Stimulated activated CD8-positive, alpha-beta memory T cell treated with anti-CD3 and anti-CD28 coated beads, Interleukin-12 subunit alpha, Interleukin-12 subunit beta, amount 100 ng/mL, for 1 hour (primary cell): ENCODE results near the gene SRRT.

ENCODE experiments used
- DNase-seq: peaks from one replicate; pipeline ENCODE4 v3.0.0-alpha.2; 2020; ENCODE audit warnings: low read depth

Gene SRRT

DNA sequence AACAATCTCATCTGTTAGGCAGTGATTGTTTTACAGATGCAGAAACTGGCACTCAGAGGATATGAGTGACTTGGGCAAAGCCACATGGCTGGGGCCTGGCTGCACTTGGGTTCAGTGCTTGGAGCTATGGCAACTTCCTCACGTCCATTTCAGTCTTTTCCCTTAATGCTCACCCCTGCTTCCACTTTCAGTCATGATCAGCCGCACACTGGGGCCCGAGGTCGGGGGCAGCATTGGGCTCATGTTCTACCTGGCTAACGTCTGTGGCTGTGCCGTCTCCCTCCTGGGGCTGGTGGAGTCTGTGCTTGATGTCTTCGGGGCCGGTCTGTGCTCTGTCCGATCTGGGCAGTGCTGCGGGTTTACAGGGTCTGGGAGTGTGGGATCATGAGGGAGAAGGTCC lies 19.4 kb upstream of the SRRT start:
- no peak for DNase-seq

DNA sequence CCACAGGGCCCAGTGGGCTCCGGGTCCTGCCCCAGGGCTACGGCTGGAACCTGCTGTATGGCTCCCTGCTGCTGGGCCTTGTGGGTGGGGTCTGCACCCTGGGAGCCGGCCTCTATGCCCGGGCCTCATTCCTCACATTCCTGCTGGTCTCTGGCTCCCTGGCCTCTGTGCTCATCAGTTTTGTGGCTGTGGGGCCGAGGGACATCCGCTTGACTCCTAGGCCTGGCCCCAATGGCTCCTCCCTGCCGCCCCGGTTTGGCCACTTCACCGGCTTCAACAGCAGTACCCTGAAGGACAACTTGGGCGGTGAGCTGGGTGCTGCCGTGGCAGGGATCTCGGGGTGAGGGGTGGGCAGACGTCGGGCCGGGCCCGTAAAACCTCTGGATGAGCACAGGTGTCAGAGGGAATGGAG lies 18.0 kb upstream of the SRRT start:
- DNase-seq = no peak

DNA sequence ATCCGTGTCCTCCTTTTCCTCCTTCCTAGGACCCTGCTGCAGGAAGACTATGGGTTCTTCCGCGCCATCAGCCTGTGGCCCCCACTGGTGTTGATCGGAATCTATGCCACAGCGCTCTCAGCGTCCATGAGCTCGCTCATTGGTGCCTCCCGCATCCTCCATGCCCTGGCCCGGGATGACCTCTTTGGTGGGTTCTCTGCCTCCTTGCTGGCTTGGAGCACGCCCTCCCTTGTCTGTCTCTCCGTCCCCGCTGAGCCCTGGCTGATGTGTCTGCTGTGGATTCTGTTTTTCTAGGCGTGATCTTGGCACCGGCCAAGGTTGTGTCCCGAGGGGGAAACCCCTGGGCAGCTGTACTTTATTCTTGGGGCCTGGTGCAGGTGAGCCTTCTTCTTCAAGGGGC lies 15.0 kb upstream of the SRRT start:
- no peak for DNase-seq

DNA sequence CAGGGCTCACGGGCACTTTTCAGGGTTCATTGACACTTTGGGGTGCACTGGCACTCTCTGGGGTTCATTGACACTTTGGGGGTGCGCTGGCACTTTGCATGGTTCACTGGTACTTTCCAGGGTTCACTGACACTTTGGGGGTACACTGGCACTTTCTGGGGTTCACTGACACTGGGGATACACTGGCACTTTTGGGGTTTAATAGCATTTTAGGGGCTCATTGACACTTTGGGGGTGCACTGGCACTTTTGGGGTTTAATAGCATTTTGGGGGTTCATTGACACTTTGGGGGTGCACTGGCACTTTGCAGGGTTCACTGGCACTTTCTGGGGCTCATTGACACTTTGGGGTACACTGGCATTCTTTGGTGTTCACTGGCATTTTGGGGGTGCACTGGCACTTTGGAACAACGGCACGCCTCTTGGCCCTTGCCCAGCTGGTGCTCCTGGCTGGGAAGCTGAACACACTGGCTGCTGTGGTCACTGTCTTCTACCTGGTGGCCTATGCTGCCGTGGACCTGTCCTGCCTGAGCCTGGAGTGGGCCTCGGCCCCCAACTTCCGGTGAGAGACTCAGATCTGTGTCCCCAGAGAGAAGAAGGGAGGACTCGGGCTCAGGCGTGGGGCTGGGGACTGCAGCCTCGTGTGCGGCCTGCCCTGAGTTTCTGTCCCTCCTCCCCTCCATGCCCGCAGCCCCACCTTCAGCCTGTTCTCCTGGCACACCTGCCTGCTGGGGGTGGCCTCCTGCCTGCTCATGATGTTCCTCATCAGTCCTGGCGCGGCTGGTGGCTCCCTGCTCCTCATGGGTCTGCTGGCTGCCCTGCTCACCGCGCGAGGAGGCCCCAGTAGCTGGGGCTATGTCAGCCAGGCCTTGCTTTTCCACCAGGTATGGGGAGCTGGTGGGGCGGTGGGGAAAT lies 13.9 kb upstream of the SRRT start:
- DNase-seq = no peak

DNA sequence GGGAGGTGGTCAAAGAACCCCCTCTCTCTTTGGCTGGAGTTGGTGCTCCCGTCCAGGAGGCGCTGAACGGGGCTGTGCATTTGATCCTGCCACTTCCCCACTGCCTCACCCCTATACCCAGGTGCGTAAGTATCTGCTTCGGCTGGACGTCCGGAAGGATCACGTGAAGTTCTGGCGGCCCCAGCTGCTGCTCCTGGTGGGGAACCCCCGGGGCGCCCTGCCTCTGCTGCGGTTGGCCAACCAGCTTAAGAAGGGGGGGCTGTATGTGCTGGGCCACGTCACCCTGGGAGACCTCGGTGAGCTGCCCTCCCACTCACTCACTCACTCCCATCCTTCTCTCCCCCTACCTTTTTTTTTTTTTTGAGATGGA lies 13.3 kb upstream of the SRRT start:
- no peak for DNase-seq

DNA sequence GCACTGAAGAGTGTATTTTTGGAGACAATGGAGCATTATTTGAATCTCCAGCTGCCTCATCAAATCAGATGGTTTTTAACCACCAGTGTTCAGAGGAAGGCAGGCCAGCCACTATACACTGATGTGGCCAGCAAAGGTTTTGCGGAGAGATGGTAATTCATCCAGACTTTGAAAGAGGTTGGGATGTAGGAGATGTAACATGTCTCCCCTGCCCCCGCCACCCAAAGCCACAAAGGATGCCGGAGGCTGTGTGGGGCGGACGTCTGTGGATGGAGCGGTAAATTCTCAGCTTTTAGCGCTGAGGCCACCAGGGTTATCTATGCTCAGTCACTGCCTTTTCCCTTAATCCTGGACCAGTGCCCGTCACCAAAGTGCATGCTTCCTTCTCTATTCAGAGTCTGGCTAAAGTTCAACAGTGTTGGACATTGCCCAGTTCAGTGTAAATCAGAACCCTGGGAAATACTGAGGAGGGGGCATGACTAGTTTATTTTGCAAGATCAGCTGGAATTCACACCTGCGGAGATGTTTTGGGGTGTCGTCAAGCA lies 11.4 kb upstream of the SRRT start:
- no peak for DNase-seq

DNA sequence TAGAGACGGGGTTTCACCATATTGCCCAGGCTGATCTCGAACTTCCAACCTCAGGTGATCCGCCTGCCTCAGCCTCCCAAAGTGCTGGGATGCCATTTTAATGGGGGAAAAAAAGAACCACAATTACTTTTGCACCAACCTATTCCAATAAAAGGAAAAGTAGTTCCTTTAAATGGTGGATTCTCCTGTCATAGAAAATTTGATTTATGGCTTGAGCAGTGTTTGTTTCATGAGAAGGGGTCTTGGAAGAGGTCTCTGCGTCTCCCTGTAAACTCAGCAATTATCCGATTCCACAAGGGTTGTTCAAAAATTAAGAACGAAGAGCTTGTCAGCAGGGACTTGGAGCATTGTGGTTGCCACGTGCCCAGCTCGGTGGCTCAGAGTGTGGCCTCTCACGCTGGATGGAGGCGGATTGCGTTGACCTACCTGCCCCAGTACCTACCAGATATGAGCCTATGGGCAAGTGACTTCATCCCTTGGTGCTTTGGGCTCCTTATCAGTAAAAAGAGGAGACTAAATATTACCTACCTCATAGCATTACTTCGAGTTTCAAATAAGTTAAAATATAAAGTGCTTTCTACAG lies 10.5 kb upstream of the SRRT start:
- DNase-seq = no peak

DNA sequence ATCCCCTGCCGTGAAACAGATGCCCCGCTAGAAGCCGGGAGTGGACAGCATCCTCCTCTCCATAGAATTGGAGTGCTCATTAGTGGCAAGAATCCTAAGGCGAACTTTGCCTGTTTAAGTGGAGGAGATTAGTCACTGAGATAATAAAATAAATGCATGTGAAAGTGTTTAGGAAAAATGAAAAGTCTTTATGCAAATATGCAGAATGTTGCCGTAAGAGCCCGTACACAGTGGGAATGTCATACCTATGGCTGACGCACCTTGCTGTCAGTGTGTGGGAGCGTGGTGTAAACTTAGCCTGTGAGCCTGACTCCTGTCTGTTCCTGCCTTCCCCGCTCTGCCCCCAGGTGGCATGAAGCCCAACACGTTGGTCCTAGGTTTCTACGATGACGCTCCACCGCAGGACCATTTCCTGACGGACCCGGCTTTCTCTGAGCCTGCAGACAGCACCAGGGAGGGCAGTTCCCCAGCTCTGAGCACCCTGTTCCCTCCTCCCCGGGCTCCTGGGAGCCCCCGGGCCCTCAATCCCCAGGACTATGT lies 9.5 kb upstream of the SRRT start:
- no peak for DNase-seq

DNA sequence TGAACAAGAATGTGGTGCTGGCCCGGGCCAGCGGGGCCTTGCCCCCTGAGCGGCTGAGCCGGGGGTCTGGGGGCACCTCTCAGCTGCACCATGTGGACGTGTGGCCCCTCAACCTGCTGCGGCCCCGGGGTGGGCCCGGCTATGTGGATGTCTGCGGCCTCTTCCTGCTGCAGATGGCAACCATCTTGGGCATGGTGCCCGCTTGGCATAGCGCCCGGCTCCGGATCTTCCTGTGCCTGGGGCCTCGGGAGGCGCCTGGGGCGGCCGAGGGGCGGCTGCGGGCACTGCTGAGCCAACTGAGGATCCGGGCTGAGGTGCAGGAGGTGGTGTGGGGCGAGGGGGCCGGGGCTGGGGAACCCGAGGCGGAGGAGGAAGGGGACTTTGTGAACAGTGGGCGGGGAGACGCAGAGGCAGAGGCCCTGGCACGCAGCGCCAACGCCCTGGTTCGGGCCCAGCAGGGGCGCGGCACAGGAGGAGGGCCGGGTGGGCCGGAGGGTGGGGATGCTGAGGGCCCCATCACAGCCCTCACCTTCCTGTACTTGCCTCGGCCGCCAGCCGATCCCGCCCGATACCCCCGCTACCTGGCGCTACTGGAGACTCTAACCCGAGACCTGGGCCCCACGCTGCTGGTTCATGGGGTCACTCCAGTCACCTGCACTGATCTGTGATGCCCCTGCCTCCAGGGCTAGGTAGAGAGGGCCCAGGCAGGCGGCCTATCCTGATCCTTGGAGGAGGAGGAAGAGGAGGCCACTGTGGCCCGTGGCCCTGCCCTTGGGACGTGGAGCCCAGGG lies 8.8 kb upstream of the SRRT start:
- DNase-seq = no peak

DNA sequence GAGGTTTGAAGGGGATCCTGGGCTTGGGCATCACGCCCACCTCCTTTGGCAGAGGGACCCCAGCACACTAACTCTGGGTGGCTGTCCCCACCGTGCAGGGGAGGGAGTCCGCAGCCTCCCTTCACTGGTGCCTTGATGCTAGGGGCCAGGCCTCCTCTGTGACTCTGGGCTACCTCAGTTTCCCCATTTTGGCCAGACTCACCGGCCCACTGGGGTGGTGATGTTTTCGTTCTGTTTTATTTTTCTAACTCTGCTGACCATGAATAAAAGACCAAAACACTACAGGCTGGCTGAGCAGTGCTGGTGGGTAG lies 8.2 kb upstream of the SRRT start:
- DNase-seq = no peak

DNA sequence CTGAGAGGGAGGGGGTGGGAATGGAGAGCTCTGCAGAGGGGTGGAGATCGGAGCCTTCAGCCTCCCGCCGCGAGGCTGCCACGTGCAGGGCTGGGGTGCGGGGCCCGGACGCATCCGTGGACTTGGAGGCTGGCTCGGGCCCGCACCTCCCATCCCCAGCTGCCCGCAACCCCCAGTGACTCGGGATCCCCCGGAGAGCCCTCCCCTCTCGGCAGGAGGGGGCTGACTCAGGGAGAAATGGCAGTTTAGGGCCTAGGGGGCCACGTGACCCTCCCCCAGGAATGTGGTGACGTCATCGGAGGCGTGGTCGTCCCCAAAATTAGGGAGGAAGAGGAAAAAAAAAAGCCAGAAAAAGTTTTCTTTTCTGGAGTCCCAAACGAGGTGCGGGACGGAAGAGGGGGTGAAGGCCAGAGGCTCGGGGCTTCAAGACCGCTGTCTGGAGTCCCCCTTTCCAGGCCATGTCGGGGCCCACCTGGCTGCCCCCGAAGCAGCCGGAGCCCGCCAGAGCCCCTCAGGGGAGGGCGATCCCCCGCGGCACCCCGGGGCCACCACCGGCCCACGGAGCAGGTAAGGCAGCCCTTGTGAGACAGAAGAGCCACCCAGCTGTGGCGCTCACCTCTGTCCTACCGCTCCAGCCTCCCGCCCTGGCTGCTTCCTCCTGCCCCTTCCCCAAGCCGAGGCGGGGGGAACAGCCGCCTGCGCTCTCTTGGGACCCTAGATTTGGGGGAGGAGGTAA lies 7.7 kb upstream of the SRRT start, which contains the start of gene TRIP6:
TRIP6 (plus strand) TSS at position 348 of the 736 bp plus-strand sequence; CDS start at position 459, 111 bp downstream.
- DNase-seq = no peak

DNA sequence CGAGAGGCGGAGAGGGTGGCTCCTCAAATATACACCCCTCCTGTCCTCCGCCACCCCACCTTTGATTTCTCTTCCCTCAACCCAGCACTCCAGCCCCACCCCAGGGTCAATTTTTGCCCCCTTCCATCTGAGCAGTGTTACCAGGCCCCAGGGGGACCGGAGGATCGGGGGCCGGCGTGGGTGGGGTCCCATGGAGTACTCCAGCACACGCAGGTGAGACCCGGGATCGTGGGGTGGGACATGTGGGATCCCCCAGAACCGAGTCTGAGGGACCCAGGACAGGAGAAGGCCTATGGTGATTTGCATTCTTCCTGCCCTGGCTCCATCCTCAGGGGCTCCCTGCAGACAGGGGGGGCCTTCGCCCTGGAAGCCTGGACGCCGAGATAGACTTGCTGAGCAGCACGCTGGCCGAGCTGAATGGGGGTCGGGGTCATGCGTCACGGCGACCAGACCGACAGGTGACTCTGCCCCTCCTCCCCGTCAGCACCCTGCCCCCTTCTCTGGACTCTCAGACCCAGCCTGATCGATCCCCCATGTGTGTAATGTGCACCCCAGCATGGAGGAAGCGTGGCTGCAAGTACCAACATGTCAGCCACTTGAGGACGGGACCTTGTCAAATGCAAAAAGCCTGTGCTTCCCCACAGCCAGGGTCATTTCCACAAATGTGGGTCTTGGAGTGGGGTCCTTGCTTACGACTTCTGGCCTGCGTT lies 7.0 kb upstream of the SRRT start:
- DNase-seq = no peak

DNA sequence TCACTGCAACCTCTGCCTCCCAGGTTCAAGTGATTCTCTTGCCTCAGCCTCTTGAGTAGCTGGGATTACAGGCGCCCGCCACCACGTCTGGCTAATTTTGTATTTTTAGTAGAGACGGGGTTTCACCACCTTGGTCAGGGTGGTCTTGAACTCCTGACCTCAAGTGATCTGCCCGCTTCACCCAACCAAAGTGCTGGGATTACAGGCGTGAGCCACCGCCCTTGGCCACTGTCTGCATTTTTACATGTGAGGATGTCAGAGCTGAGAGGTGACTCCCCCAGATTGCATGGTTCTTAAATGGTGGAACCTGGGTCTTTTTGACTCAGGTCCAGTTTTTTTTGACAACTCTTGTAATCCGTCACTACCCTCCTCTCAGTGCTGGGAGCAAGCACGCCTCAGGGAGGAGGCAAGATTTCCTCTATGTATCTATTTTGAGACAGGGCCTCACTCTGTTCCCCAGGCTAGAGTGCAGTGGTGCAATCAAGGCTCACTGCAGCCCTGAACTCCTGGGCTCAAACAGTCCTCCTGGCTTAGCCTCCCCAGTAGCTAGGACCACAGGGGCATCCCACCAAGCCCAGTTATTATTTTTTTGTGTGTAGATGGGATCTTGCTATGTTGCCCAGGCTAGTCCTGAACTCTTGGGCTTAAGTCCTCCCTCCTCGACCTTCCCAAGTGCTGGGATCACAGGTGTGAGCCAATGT lies 1.2 kb upstream of the SRRT start:
- no peak for DNase-seq

DNA sequence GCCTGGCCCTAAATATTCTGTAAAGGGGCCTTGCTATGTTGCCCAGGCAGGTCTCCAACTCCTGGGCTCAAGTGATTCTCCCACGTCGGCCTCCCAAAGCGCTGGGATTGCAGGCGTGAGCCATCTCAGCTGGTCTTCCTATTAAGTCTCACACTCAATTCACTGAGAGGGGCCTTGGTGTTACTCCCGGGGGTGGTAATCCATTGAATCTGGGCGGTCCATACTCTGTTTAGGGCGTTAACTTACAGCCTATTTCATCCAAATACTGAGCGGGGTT lies 665 bp upstream of the SRRT start:
- no peak for DNase-seq

DNA sequence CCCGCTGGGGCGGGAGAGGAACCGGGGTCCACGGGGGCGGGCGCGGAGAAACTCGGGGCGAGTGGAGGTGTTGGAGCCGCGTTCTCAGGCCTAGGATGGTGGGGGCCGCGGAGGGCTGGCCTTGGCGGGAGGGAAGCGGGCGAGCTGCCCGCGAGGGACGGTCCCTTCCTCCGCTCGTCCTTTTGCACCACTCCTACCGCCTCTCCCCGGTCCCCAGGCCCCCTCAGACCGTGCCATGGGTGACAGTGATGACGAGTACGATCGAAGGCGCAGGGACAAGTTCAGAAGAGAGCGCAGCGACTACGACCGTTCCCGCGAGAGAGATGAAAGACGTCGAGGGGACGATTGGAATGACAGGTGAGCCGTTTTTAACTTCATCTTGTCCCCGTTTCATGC lies 451 bp downstream of the SRRT start:
- DNase-seq = no peak

DNA sequence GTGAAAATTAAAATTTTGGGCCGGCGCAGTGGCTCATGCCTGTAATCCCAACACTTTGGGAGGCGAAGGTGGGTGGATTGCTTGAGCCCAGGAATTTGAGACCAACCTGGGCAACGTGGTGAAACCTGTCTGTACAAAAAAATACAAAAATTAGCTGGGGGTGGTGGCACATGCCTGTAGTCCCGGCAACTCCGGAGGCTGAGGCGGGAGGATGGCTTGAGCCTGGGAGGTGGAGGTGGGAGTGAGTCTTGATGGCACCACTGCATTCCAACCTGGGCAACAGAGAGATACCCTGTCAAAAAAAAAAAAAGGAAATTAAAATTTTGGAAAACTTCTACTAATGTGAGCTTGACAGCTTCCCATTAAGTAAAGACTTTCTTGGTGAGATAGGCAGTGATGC lies 3.1 kb downstream of the SRRT start:
- DNase-seq = no peak

DNA sequence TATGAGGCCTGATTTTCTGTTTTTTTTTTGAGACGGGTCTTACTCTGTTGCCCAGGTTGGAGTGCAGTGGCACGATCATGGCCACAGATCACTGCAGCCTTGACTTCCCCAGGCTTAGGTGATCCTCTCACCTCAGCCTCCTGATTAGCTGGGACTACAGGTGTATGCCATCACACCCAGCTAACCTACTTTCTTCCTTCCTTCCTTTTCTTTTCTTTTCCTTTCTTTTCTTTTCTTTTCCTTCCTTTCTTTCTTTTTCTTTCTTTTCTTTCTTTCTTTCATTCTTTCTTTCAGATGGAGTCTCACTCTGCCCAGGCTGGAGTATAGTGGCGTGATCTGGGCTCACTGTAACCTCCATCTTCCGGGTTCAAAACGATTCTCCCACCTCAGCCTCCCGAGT lies 3.8 kb downstream of the SRRT start:
- no peak for DNase-seq

DNA sequence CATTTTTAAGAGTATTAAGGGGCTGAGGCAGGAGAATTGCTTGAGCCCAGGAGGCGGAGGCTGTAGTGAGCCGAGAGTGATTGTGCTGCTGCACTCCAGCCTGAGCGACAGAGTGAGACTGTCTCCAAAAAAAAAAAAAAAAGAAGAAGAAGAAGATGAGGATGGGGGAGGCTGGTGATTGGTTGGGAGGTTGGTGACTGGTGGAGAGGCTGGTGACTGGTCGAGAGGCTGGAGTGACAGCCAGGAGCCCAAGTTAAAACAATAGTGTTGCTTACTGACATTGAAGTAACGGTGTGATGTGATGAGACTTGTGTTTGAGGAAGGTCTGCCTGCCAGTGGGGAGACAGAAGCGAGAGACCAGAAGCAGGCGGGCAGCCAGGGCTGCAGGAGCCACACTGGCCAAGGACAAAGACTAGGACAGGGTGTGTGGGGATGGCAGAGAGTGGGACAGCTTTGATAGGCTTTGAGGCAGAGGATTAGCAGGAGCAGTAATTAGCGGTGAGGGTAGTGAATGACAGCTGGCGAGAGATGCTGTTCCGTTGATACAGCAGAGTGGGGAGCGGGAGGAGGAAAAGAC lies 4.9 kb downstream of the SRRT start:
- DNase-seq = no peak

DNA sequence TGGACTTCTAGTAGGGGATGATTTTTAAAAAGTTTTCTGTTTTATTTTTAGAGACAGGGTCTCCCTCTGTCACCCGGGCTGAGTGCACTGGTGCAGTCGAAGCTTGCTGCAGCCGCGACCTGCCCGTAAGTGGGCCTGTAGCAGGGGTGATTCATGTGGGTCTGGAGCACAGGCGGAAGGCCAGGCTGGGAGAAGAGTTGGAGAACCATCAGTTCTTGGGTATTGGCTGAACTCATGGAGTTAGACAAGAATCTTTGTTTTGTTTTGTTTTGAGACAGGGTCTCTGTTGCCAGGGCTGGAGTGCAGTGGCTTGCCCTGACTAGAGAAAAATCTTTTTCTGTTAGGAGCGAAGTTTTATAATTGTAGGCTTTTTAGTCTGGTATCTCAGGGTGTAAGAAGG lies 5.7 kb downstream of the SRRT start:
- DNase-seq = no peak

DNA sequence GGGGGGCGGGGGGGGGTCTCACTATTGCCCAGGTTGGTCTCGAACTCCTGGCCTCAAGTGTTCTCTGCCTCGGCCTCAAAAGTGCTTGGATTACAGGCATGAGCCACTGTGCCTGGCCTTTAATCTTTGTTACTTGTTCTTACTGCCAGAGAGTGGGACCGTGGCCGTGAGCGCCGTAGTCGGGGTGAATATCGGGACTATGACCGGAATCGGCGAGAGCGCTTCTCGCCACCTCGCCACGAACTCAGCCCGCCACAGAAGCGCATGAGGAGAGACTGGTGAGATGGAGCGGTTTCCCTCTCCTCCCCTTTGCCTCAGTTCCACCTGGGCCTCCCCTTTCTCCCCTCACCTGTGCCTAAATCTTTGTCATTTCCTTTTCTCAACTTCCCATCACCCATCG lies 6.2 kb downstream of the SRRT start:
- DNase-seq = no peak

DNA sequence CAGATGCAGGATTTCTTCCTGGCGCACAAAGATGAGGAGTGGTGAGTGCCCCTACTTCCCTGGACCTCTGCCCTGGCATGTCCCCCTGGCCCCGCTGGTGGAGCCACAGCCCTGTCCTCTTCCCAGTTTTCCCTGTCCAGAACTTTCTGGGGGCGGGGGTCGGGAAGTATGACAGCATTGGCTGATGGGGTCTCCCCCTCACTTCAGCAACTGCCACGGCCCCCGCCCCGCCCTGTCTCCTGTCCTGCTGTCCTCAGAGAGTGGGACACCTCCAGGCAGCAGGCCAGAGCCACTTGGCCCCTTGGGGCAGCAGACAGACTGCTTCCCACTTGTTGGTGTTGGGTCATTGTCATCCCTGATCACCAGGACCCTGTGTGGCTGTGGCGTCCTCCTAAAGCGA lies 7.3 kb downstream of the SRRT start:
- DNase-seq = no peak
